GM21360 (cell line): ENCODE results near the gene CDK15.
A peak's percentile ranks its signal among the peaks of the same experiment; 100 is the strongest.

Experiments used
- ATAC-seq: cut with Tn5 transposase; IDR thresholded peaks from one replicate; pipeline ENCODE4 v1.9.1; 2021; ENCODE audit warnings: mild to moderate bottlenecking, moderate library complexity; ENCODE audit not compliant: unreplicated experiment

Gene CDK15

DNA sequence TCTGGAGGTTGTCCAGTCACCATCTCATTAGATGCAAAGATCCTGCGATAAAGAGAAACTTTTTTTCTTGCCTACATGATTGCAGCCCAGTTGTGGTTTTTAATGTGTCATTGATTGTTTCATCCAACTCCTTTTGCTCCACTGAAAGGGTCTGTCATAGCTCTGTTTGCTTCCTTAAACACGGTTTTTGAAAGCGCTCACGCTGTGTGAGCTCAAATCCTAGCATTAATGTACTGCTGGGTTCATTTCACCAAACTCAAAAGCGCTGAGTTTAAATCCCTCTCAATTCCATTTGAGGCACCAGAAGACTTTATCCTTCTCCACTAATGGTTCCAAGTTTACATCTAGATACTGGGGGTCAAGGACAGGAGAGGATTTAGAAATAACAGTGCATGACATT, 53.6 kb downstream of the CDK15 start:
- ATAC-seq = no peak

GRCh38 chr2:201860636-201861066, 54.3 kb downstream of the CDK15 start:
- no peak for ATAC-seq

DNA sequence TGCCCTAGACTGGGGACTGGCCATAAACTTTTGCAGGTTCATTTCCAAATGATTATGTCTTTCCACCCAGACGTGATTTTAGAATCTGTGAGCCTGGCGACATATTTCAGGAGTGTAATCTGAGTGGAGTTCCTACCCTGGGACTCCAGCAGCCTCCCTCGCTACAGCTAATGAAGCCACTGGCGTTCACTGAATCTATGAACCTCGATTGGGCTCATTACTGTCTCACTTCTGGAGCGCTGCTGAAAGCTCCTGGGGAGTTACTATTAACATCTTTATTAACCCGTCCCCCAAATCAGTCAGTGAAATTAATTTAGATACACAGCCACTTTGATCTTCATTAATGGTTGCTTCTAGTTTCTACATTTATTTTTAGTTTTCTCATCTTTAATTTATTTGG, 56.5 kb downstream of the CDK15 start:
- no peak for ATAC-seq

- ATAC-seq = no peak
Measured at GRCh38 chr2:201866643-201867473, 60.5 kb downstream of the CDK15 start.

DNA sequence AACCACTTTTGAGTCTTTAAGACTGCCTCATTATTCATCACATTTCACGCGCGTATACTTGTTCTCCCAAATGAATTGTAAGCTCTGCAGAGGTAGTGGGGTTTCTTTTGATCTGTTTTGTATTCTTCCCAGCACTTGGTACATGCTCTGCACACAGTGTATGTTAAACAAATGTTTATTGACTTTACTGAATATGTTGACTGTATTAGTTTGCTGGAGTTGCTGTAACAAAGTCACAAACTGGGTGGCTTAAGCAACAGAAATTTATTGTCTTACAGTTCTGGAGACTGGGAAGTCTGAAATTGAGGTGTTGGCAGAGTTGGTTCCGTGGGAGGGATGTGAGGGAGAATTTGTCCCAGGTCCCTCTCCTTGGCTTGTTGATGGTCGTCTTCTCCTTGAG, 65.1 kb downstream of the CDK15 start:
- no peak for ATAC-seq

DNA sequence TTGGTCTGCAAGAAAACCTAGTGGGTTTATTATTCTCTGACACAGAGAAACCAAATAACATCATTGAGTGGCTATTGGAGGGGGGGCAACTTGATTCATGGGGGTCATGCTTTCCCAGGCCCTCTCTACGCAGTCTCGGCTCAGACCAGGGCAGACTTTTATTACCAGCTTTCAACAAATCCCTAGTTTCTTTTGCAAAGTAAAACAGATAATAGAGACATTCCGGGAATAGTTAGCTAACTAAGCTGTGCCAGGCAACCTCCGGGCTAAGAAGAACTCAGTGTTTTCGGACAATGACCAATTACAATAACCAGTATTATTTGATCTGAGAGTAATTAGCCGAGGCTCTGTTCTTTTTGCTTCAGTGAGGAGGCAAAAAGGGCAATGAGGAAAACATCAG, 66.3 kb downstream of the CDK15 start:
- no peak for ATAC-seq

GRCh38 chr2:201879996-201880395, 73.7 kb downstream of the CDK15 start:
- no peak for ATAC-seq

DNA sequence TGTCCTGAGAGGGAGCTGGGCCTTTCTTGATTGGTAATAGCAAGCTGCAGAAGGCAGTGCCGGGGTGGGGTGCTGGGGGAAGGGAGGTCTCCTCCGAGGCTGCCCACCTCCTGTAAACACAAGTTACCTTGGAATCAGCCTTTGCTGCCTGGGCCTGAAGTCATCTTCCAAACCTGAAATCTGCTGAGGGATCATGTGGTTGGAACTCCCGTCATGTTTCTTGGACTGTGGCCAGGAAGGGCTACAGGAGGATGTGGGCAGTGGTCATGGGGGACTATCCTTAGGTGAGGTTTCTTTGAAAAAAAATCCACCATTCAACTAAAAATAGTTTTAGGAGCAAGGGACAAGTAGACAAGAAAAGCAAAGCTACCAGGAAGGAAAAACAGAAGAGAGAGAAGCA, 74.2 kb downstream of the CDK15 start:
- ATAC-seq = no peak

DNA sequence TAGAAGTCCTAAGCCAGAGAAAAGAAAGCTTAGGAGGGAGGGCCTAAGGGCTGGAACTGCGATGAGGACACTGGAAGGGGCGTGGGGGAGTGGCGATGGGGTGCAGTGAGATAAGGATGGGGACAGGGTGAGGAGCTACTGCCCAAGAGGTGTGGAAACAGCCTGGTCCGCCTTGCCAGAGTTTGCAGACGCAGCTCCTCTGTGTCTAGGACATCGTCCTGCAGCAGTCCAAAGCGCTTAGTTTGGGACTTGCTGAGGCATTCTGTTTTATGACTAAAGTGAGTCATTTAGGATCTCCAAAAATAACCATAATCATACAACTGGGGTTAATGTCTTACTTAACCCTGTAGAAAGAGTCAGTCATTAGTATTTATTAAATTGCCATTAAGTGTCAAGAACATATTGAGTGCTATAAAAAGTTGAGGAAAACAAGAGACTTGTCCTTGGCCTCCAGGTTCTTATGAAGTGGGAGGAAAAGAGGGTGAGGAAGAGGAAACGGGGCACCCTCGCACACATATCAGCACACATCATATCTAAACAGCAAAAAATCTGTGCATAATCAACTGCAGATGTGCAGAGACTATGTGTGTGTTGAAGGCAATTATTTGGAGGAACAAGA, 74.8 kb downstream of the CDK15 start:
- ATAC-seq = no peak

GRCh38 chr2:201881741-201882140, 75.4 kb downstream of the CDK15 start:
- ATAC-seq = no peak

DNA sequence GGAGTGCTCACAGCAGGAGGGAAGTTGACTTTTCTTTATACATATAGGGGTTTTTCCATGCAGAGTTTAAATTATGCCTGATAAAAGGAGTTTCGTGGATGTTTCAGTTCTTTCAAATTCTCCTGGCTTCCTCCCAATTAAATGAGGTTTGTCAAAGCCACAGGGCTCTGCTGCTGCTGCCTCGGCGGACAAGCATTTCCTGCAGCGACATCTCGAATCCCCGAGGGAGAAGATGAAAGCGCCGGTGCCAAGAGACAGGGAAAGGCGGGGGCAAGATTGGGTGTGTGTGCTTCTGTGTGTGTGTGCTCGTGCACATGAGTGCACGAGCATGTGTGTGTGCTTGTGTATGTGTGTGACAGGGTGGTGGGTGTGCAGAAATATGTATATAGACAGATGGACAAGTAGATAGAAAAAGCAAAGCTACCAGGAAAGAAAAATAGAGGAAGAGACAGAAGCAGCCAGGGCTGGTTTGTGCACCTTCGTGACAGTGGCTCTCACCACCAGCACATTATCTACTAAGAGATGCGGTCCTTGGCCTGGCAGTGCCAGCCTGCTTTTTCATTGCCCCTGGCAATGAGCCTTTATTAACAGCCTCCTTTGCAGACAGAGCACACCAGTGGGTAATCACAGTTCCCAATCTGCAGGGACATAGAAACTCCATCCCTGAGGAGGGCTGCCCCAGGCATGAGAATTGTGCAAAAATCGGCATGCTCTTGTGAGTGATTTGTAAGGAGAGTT, 76.2 kb downstream of the CDK15 start:
- ATAC-seq = no peak

- no peak for ATAC-seq
Measured at GRCh38 chr2:201883606-201884369, 77.5 kb downstream of the CDK15 start.

DNA sequence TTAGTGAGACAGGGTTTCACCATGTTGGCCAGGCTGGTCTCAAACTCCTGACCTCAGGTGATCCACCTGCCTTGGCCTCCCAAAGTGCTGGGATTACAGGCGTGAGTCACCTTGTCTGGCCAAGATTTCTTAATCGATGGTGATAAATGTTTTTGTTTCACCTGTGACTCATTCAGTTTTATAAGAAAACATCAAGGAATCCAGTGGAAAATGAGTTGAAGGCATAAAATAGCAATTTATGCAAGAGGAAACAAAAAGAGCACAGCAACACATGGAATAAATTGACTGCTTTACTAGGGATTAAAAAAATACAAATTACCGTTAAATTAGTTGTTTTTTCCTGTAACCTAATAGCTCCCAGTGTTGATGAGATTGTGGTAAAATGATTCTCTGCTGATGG, 80.2 kb downstream of the CDK15 start:
- ATAC-seq = no peak

GRCh38 chr2:201887773-201888425, 81.6 kb downstream of the CDK15 start:
- no peak for ATAC-seq

- ATAC-seq = no peak
Measured at GRCh38 chr2:201888426-201888800, 82.1 kb downstream of the CDK15 start.

DNA sequence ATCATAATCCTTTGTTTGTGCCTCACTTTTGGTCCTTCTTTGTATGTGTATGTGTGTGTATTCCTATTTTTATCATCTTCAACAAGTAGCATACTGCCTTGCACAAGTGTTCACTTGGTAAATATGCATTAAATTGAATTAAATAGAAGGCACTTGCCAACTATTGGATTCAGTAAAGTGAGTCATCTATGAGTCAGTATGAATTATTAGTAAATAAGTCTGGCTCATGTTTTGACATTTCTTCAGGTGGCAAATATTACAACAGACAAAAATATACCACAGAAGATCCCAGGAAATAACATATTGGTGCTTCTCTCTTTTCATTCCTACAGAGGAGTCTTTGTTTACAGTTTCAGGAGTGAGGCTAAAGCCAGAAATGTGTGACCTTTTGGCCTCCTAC, 84.1 kb downstream of the CDK15 start:
- no peak for ATAC-seq

DNA sequence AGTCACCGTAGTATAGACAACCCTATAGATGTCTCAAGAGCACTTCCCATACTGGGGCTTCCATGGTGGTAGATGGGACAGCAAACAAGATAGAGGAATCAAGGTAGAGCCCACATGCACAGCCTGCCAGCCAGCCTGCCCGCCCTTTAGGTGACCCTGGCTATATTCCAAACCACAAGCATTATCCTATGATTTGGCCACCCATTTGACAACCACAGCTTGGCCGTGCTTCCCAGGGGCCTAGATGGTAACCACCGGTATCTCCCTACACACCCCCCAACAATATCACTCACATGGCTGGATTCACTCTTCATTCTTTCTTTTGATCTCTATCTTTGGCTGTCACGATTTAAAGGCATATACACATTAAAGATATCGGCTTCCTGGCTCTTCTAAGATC, 85.3 kb downstream of the CDK15 start:
- ATAC-seq = no peak

DNA sequence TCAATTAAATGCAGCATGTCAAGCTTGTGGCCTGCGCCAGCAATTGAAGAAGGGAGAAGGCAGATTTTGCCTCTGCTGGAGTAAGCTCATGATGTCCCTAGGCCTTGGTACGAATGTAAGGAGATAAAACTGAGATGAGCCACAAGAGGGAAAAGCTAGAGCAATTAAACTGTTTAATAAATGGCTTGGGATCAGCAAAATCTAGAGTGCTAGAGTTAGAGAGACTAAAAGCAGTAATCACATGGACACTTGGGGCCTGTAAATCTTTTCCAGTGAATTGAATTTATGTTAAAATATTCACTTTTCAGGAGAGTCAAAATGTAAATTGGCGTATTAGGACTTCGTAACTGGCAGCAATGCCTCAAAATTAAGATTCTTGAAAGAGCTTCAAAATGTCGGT, 86.2 kb downstream of the CDK15 start:
- ATAC-seq = no peak

DNA sequence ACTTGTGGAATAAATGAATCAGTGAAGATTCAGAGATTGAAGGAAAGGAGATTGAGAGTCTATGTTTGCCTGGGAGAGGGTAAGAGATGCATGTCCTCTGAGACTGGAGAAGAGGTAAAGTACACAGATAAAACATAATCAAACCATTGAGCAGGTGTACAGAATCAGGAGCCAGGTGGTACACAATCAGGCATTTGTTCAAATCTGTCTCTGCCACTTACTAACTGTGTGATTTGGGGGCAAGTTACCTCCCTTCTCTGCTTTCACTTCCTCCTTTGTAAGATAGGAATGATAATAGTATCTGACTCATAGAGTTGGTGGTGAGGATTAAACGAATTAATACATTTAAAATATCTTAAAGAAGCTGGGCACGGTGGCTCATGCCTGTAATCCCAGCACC, 94.0 kb downstream of the CDK15 start:
- peak; percentile 77 for ATAC-seq

- no peak for ATAC-seq
Measured at GRCh38 chr2:201901786-201902185, 95.4 kb downstream of the CDK15 start.
